Endothelial cell of umbilical vein (primary cell): Measurements from ENCODE around the gene ITGB1. TPM values are rescaled to one million over a fixed set of nuclear protein-coding genes. Genes with fewer than 3 reads are reported as not detected.
"Not testable (repeated sequence)": the region's sequence is repeated elsewhere in the genome, so short reads cannot be mapped to it uniquely, and the experiment has no call there.

ENCODE experiments used
- BruUV-seq: library from RNA; stranded (reverse); fragments of 400-500 nt; replicated peaks from 2 replicates; lab custom pipeline; 2021; lab: Mats Ljungman, UMichigan
- CTCF ChIA-PET: fragments of 300-600, 350-600 bp; sonication (Branson Sonifier 250); formaldehyde crosslinking; loops from one replicate; lab custom pipeline; 2021; ENCODE audit warnings: antibody characterized with exemption, inconsistent platforms; lab: Charles Lee
- POLR2A ChIA-PET: fragments of 300-600, 350-600 bp; sonication (Branson Sonifier 250); formaldehyde crosslinking; loops from one replicate; lab custom pipeline; 2021; ENCODE audit warnings: antibody characterized with exemption, inconsistent platforms; lab: Charles Lee
- DNase-seq: peaks from one replicate; pipeline ENCODE4 v3.0.0-alpha.2; 2011; ENCODE audit warnings: low read depth, low spot score
- FAIRE-seq: peaks from 2 replicates; lab custom pipeline; 2011; peaks lifted over from hg19 to GRCh38; lab: Jason Lieb, UNC
- H2AFZ ChIP-seq: 2 replicates; pipeline ENCODE4 v1.6.0; 2012; ENCODE audit warnings: low read depth, low read length, control low read depth, inconsistent platforms
- H3K27ac ChIP-seq: 2 replicates; pipeline ENCODE4 v1.5.1; 2011; ENCODE audit warnings: low read depth, mild to moderate bottlenecking, control low read depth, low read length, moderate library complexity; ENCODE audit not compliant: insufficient read depth
- H3K27me3 ChIP-seq, 2 experiments: 2 replicates each; pipeline versions ENCODE4 v1.6.0 to v1.6.1; 2011; ENCODE audit warnings: low read length in 2 of 2, mixed read lengths in 1 of 2; ENCODE audit not compliant: control insufficient read depth in 2 of 2, insufficient read depth in 2 of 2
- H3K36me3 ChIP-seq, 2 experiments: 2 replicates in 1 of 2; 3 replicates in 1 of 2; pipeline ENCODE4 v1.5.1; 2011; ENCODE audit warnings: low read length in 2 of 2, mild to moderate bottlenecking in 1 of 2, moderate library complexity in 1 of 2; ENCODE audit not compliant: control insufficient read depth in 2 of 2, insufficient read depth in 2 of 2; ENCODE audit errors: extremely low read depth in 1 of 2
- H3K4me1 ChIP-seq: 3 replicates; pipeline ENCODE4 v1.5.1; 2011; ENCODE audit warnings: mild to moderate bottlenecking, low read length; ENCODE audit not compliant: control insufficient read depth, insufficient read depth; ENCODE audit errors: extremely low read depth
- H3K4me2 ChIP-seq: 2 replicates; pipeline ENCODE4 v1.6.1; 2011; ENCODE audit warnings: low read length, control low read depth, mixed read lengths; ENCODE audit not compliant: insufficient read depth
- H3K4me3 ChIP-seq, 3 experiments: fragments of 200-600 bp in 1 of 3; sonication (generic), shearing (Covaris generic) in 1 of 3; replicated peaks in 1 of 3; 2 replicates each; pipeline ENCODE4 v1.5.1; 2011 to 2016; ENCODE audit warnings: control low read depth in 3 of 3, low read length in 3 of 3, mild to moderate bottlenecking in 2 of 3, inconsistent platforms in 1 of 3, low read depth in 1 of 3, moderate library complexity in 1 of 3; ENCODE audit not compliant: insufficient read depth in 1 of 3
- H3K79me2 ChIP-seq: 2 replicates; pipeline ENCODE4 v1.6.0; 2012; ENCODE audit warnings: low read length, inconsistent platforms; ENCODE audit not compliant: control insufficient read depth, insufficient read depth
- H3K9ac ChIP-seq: replicated peaks from 2 replicates; pipeline ENCODE3; 2011; ENCODE audit warnings: low read length, control low read depth; ENCODE audit not compliant: insufficient read depth; ENCODE audit errors: extremely low read depth
- H3K9me1 ChIP-seq: replicated peaks from 3 replicates; pipeline ENCODE4 v1.6.0; 2011; ENCODE audit warnings: mild to moderate bottlenecking, low read length; ENCODE audit not compliant: control insufficient read depth, insufficient read depth; ENCODE audit errors: extremely low read depth
- H3K9me3 ChIP-seq: replicated peaks from 2 replicates; pipeline ENCODE4 v1.5.1; 2012; ENCODE audit warnings: low read length, inconsistent platforms; ENCODE audit not compliant: control insufficient read depth, insufficient read depth
- H4K20me1 ChIP-seq: replicated peaks from 2 replicates; pipeline ENCODE3; 2011; ENCODE audit warnings: mild to moderate bottlenecking, low read length; ENCODE audit not compliant: control insufficient read depth, insufficient read depth; ENCODE audit errors: extremely low read depth
- EZH2 ChIP-seq: IDR thresholded peaks from 2 replicates; pipeline ENCODE4 v1.6.1; 2012; ENCODE audit warnings: borderline replicate concordance, low read depth, mild to moderate bottlenecking, moderate library complexity, low read length, inconsistent platforms; ENCODE audit not compliant: severe bottlenecking
- FOS ChIP-seq: IDR thresholded peaks from 2 replicates; pipeline ENCODE4 v1.6.1; 2011; ENCODE audit warnings: mild to moderate bottlenecking, low read length, moderate library complexity, borderline replicate concordance; ENCODE audit not compliant: insufficient read depth
- GATA2 ChIP-seq: IDR thresholded peaks from 2 replicates; pipeline ENCODE4 v1.7.0; 2011; ENCODE audit warnings: low read depth, mild to moderate bottlenecking, moderate library complexity, mixed read lengths, low read length; ENCODE audit not compliant: insufficient read length, insufficient read depth
- JUN ChIP-seq: IDR thresholded peaks from 2 replicates; pipeline ENCODE4 v1.6.1; 2011; ENCODE audit warnings: borderline replicate concordance, low read depth; ENCODE audit not compliant: insufficient read length, insufficient read depth
- MYC ChIP-seq: IDR thresholded peaks from one replicate; pipeline ENCODE4 v1.6.1; 2011; ENCODE audit warnings: mild to moderate bottlenecking, low read depth, low read length
- POLR2A ChIP-seq: IDR thresholded peaks from 2 replicates; pipeline ENCODE4 v1.6.1; 2012; ENCODE audit warnings: low read depth, mild to moderate bottlenecking, control low read depth, low read length
- POLR2AphosphoS5 ChIP-seq: IDR thresholded peaks from 2 replicates; pipeline ENCODE4 v1.6.1; 2012; ENCODE audit warnings: low read depth, mild to moderate bottlenecking, control low read depth, low read length, moderate library complexity; ENCODE audit not compliant: insufficient read depth
- dilution Hi-C: fragments of 300-500 bp; cut with MboI; formaldehyde crosslinking; loops from one replicate; pipeline ENCODE4 v1.15.0; 2019; ENCODE audit warnings: low sequenced_read_pairs; ENCODE audit not compliant: extremely low pct_ligation_motif_present
- intact Hi-C: fragments of 100-400 bp; cut with micrococcal nuclease; formaldehyde crosslinking; loops from one replicate; pipeline ENCODE4 v1.10.0; 2022
- polyA plus RNA-seq, 4 experiments: library from polyadenylated mRNA; depleted of rRNA in 3 of 4; stranded (reverse) in 3 of 4; unstranded in 1 of 4; fragments of >200 nt; gene quantifications; 2 replicates each; pipeline versions ENCODE4 v1.2.1 to v1.2.3, GENCODE V29; 2011 to 2012; ENCODE audit warnings: missing spikeins in 1 of 4
- total RNA-seq: library from RNA; stranded (reverse); gene quantifications from 2 replicates; pipeline ENCODE4 v1.2.3, GENCODE V29; 2021
- TF ChIP-seq, protein P1 (sequence below): IDR thresholded peaks from 2 replicates; pipeline ENCODE4 v1.6.1; 2011; ENCODE audit not compliant: insufficient read depth, insufficient read length
- TF ChIP-seq, protein P2 (sequence below), 2 donors: IDR thresholded peaks; 1 replicate in 1 of 2; 2 replicates in 1 of 2; pipeline ENCODE4 v1.5.1; 2011; ENCODE audit warnings: low read length in 2 of 2, mild to moderate bottlenecking in 2 of 2, moderate library complexity in 2 of 2, control low read depth in 1 of 2, inconsistent platforms in 1 of 2, low read depth in 1 of 2; ENCODE audit not compliant: insufficient read depth in 1 of 2; ENCODE audit errors: extremely low read depth in 1 of 2

ITGB1 gene
- total and polyA plus RNA-seq, 2 donors (not counting 3 experiments of a cell fraction or from before 2014, with no cell fraction given) = 424 to 1,147 TPM

DNA sequence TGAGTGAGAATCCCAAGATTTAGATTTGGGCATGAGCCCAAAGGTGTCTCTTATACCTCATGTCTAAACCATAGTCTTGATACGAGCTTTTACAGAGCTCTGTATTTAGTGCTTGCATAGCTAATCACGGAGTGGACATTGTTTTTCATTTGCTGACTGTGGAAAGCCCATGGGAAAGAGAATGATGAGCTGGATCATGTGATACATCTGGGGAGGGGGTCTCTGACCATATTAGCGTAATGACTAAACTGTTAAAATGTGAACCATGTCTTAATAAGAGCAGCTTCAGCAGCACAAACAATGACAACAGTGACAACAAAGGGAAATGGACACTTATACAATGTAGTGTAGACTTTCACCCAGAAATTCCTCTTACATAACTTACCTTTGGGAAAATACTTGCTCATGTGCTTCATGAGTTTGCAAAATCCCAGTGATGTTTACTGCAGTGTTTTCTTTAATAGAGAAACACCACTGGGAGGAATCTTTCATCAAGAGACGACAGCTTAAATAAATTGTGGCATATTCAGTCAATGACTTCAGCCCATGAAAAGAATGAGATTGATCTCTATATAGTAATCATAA lies 44.0 kb upstream of the ITGB1 start:
- TF ChIP-seq, protein P1, sequence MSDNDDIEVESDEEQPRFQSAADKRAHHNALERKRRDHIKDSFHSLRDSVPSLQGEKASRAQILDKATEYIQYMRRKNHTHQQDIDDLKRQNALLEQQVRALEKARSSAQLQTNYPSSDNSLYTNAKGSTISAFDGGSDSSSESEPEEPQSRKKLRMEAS = no peak
- TF ChIP-seq GATA2 (no peak), MYC (no peak), POLR2A (no peak), EZH2 (no peak), JUN (no peak), FOS (no peak), POLR2AphosphoS5 (no peak)
- TF ChIP-seq, protein P2, sequence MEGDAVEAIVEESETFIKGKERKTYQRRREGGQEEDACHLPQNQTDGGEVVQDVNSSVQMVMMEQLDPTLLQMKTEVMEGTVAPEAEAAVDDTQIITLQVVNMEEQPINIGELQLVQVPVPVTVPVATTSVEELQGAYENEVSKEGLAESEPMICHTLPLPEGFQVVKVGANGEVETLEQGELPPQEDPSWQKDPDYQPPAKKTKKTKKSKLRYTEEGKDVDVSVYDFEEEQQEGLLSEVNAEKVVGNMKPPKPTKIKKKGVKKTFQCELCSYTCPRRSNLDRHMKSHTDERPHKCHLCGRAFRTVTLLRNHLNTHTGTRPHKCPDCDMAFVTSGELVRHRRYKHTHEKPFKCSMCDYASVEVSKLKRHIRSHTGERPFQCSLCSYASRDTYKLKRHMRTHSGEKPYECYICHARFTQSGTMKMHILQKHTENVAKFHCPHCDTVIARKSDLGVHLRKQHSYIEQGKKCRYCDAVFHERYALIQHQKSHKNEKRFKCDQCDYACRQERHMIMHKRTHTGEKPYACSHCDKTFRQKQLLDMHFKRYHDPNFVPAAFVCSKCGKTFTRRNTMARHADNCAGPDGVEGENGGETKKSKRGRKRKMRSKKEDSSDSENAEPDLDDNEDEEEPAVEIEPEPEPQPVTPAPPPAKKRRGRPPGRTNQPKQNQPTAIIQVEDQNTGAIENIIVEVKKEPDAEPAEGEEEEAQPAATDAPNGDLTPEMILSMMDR (IDR thresholded peaks at IDR 0.05; ENCODE audit: extremely low read depth in 1 of 2, insufficient read depth in 1 of 2, low read depth in 1 of 2, low read length in 2 of 2) = no peak
- no peak overlapping the region for H3K27ac ChIP-seq
- H2AFZ ChIP-seq = no peak overlapping the region
- FAIRE-seq (no peak), DNase-seq (no peak)
- H3K4me2 ChIP-seq = no peak overlapping the region
- H3K9me1 ChIP-seq = no peaks in the 10 kb centered on the region
- no peaks in the 10 kb centered on the region for H3K36me3 ChIP-seq
- peaks cover 12% of the 10 kb centered on the region for H3K4me1 ChIP-seq
- no peaks in the 10 kb centered on the region for H3K9me3 ChIP-seq
- no peaks in the 10 kb centered on the region for H4K20me1 ChIP-seq
- no peak overlapping the region for H3K9ac ChIP-seq
- H3K4me3 ChIP-seq = no peak overlapping the region
- intact Hi-C loops (no loop called here), dilution Hi-C loops (no loop called here)
- ChIA-PET POLR2A (no interaction called here), CTCF (interaction anchor here (1.3 kb wide), 1 partner anchor 9 kb away, joined by 3 read pairs; no protein-coding TSS in a partner anchor)
- no peaks in the 10 kb centered on the region for H3K27me3 ChIP-seq
- BruUV-seq = no TSS peak
- no peaks in the 10 kb centered on the region for H3K79me2 ChIP-seq

DNA sequence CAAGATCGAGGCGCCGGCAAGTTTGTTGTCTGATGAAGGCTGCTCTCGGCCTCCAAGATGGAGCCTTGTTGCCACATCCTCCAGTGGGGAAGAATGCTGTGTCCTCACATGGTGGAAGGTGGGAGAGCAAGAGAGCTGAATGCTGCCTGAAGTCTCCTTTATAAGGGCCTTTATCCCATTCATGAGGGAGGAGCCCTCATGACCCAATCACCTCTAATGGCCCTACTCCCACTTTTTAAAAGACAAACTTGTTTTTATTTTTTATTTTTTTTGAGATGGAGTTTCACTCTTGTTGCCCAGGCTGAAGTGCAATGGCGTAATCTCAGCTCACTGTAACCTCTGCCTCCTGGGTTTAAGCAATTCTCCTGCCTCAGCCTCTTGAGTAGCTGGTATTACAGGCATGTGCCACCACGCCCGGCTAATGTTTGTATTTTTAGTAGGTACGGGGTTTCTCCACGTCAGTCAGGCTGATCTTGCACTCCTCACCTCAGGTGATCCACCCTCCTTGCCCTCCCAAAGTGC lies 40.1 kb upstream of the ITGB1 start:
- H2AFZ ChIP-seq, H3K4me1 ChIP-seq, H3K79me2 ChIP-seq, H3K27me3 ChIP-seq, FAIRE-seq, H3K9me1 ChIP-seq, H3K4me2 ChIP-seq, H4K20me1 ChIP-seq, H3K4me3 ChIP-seq, POLR2A ChIA-PET, H3K36me3 ChIP-seq, H3K9me3 ChIP-seq, BruUV-seq, DNase-seq, intact Hi-C loops, dilution Hi-C loops, H3K9ac ChIP-seq, H3K27ac ChIP-seq: not testable (repeated sequence)
- CTCF ChIA-PET = interaction anchor here (0.9 kb wide), 1 partner anchor 15 kb away, joined by 4 read pairs; no protein-coding TSS in a partner anchor
